ENCODE data around the gene BRINP3.

Gene BRINP3

DNA sequence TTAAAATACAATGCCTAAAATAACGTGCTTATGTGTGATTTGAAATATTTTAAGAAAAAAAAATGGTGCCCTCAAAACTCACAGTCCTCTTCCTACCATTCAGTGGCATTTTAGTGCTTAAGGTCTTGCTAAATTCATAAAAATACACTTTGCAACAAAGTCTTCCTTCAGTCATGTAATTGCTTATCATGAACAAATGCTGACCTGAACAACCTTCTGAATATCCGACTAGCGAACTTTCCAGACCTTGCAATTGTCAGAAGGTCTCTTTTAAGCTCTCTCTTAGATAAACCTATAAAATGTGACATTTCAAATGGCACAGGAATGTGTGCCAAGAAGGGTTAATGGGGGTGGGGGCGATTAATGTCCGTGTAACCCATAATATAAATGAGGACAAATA, 858 bp downstream of the BRINP3 start:
- peaks cover 15% of the 10 kb centered on the region for H3K27me3 ChIP-seq (ENCODE audit: low read depth, low read length)
- H3K4me3 ChIP-seq (ENCODE audit: low read depth in 1 of 2, low read length in 2 of 2), result no peak overlapping the region
- H3K36me3 ChIP-seq (ENCODE audit: control insufficient read depth in 1 of 2, insufficient read depth in 2 of 2, low read length in 2 of 2), result no peaks in the 10 kb centered on the region
- H3K27ac ChIP-seq (ENCODE audit: low read length), result no peak overlapping the region
- H3K9me3 ChIP-seq (ENCODE audit: control insufficient read depth in 1 of 2, low read length in 2 of 2), result no peaks in the 10 kb centered on the region
- H3K4me1 ChIP-seq (ENCODE audit: control insufficient read depth in 1 of 2, insufficient read depth in 2 of 2, low read length in 2 of 2), result peaks cover 0 to 20% of the 10 kb centered on the region in 2 donors

DNA sequence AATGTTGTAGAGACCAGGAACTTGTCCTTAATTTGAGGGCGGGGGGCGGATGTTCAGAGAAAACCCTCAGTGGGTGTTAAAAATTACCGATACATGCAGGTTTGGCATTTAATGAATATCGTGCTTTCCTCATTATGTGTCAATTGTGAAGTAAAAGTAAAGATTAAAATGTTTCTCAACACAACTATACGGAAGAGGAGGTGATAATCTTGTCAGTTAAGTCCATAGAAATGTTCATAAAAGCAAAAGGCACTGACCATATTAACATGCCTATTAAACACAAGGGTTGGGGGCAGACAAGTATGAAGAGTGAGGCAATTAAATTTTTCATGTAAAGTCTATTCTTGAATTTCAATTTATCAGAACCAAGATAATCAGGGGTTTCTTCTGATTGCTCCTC, 1.3 kb downstream of the BRINP3 start:
- Histone ChIP-seq H3K4me1 (ENCODE audit: control insufficient read depth in 1 of 2, insufficient read depth in 2 of 2, low read length in 2 of 2) (peaks cover 0 to 20% of the 10 kb centered on the region in 2 donors), H3K36me3 (ENCODE audit: control insufficient read depth in 1 of 2, insufficient read depth in 2 of 2, low read length in 2 of 2) (no peaks in the 10 kb centered on the region), H3K9me3 (ENCODE audit: control insufficient read depth in 1 of 2, low read length in 2 of 2) (no peaks in the 10 kb centered on the region), H3K27me3 (ENCODE audit: low read depth, low read length) (peaks cover 15% of the 10 kb centered on the region), H3K27ac (ENCODE audit: low read length) (no peak overlapping the region), H3K4me3 (ENCODE audit: low read depth in 1 of 2, low read length in 2 of 2) (peak overlapping the region in 1 of 2 donors; percentile 40)

DNA sequence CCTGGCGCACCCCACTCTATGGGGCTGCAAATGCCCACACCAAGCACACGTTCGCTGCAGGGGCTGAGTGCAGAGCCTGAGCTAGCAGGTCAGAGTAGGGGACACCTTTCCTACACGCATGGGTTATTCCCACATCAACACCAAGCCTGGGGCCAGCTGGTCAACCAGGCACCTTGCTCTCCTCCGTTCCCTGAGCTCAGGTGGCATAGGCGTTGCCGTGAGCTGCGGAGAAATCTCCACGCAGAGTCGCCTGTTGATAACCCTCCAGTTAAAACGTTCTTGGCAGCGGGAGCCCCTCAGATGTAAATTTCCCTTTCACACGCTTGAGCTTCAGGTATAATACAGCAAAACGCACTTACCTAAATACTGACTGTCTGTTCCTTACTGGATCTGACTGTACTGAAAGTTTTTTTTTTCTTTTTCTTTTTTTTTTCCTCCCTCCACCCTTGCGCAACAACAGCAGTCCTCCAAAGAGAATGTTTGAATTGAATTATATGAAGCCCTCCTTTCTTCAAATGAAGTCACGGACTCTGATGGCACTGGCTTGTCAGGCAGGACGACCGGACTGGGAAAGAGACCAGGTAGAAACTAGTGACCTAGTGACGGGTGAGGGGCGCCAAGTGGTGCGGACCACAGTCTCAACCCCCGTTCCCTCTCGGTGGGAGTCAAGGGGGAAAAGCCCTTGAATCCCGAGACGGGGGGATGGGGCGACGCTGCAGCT, 2.1 kb downstream of the BRINP3 start:
- H3K9me3 ChIP-seq (ENCODE audit: control insufficient read depth in 1 of 2, low read length in 2 of 2), result no peaks in the 10 kb centered on the region
- peaks cover 15% of the 10 kb centered on the region for H3K27me3 ChIP-seq (ENCODE audit: low read depth, low read length)
- peak overlapping the region; percentile 40 to 49 for H3K4me3 ChIP-seq (ENCODE audit: low read depth in 1 of 2, low read length in 2 of 2)
- peaks cover 0 to 20% of the 10 kb centered on the region in 2 donors for H3K4me1 ChIP-seq (ENCODE audit: control insufficient read depth in 1 of 2, insufficient read depth in 2 of 2, low read length in 2 of 2)
- no peak overlapping the region for H3K27ac ChIP-seq (ENCODE audit: low read length)
- H3K36me3 ChIP-seq (ENCODE audit: control insufficient read depth in 1 of 2, insufficient read depth in 2 of 2, low read length in 2 of 2), result no peaks in the 10 kb centered on the region

DNA sequence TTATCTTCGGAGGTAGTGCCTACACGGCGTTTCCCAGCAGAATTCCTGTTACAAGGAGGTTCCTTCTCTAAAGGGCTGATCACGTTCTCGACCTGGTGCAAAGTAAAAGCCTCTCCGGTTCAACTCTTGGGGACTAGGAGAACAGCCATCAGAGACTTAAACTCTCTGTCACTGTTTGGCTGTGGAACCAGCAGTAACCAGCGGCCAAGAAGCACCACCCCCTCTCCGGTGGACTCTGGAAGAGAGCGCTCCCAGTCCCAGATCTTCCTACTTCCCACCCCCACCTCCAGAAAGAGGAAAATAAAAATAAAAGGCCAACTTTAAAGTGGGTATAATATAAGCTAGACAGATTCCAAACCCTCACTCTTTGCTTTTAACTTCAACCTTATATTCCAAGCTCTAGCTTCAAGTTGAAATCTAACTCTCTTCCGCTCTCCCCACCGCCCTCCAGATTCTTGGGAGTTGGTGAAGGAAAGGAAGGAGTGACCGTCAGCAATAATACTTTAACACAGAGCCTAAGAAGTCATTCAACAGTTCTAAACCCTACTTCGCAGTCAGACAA, 2.9 kb downstream of the BRINP3 start:
- Histone ChIP-seq H3K27ac (ENCODE audit: low read length) (no peak overlapping the region), H3K27me3 (ENCODE audit: low read depth, low read length) (peaks cover 15% of the 10 kb centered on the region), H3K9me3 (ENCODE audit: control insufficient read depth in 1 of 2, low read length in 2 of 2) (no peaks in the 10 kb centered on the region), H3K4me3 (ENCODE audit: low read depth in 1 of 2, low read length in 2 of 2) (peak overlapping the region; percentile 26 to 40), H3K36me3 (ENCODE audit: control insufficient read depth in 1 of 2, insufficient read depth in 2 of 2, low read length in 2 of 2) (no peaks in the 10 kb centered on the region), H3K4me1 (ENCODE audit: control insufficient read depth in 1 of 2, insufficient read depth in 2 of 2, low read length in 2 of 2) (peaks cover 0 to 20% of the 10 kb centered on the region in 2 donors)

DNA sequence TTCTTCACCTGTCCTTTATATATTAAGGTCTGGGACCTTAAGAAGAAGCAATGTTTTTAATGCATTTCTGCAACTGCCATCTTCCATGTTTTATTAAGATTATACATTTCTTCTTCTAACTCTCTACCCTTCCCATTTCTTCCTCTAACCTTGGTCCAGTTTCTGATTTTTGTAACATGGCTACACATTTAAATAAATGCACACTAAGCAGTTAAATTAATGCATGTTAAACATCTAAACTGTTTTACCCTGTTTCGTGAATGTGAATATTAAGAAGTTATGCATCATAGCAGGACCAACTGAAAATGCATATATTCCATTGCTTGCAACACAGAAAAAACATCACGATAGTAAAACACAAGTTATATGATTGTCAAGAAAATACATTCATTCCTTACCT, 3.7 kb downstream of the BRINP3 start:
- no peaks in the 10 kb centered on the region for H3K9me3 ChIP-seq (ENCODE audit: control insufficient read depth in 1 of 2, low read length in 2 of 2)
- peak overlapping the region in 1 of 2 donors; percentile 4 for H3K4me3 ChIP-seq (ENCODE audit: low read depth in 1 of 2, low read length in 2 of 2)
- H3K27ac ChIP-seq (ENCODE audit: low read length), result no peak overlapping the region
- no peaks in the 10 kb centered on the region for H3K36me3 ChIP-seq (ENCODE audit: control insufficient read depth in 1 of 2, insufficient read depth in 2 of 2, low read length in 2 of 2)
- H3K4me1 ChIP-seq (ENCODE audit: control insufficient read depth in 1 of 2, insufficient read depth in 2 of 2, low read length in 2 of 2), result peaks cover 0 to 20% of the 10 kb centered on the region in 2 donors
- peaks cover 15% of the 10 kb centered on the region for H3K27me3 ChIP-seq (ENCODE audit: low read depth, low read length)

DNA sequence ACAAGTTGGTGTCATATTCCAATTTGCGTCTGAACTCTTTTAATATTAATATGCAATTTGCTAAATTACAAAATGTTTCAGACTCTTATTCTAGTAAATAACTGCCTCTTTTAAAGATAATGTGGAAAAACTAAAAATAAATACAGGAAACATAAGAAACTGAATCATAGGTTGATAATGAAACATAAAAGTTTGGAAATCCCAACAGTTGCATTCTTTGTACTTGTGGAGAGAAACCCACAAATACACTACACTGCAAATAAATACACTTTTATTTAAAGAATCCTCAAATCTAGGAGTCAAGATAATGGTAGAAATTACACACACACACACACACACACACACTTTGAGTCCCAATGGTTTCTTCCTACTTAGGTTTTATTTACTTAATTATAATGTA, 5.2 kb downstream of the BRINP3 start:
- H3K27me3 ChIP-seq (ENCODE audit: low read depth, low read length), result peaks cover 15% of the 10 kb centered on the region
- peaks cover 0 to 14% of the 10 kb centered on the region in 2 donors for H3K4me1 ChIP-seq (ENCODE audit: control insufficient read depth in 1 of 2, insufficient read depth in 2 of 2, low read length in 2 of 2)
- no peak overlapping the region for H3K4me3 ChIP-seq (ENCODE audit: low read depth in 1 of 2, low read length in 2 of 2)
- H3K36me3 ChIP-seq (ENCODE audit: control insufficient read depth in 1 of 2, insufficient read depth in 2 of 2, low read length in 2 of 2), result no peaks in the 10 kb centered on the region
- H3K9me3 ChIP-seq (ENCODE audit: control insufficient read depth in 1 of 2, low read length in 2 of 2), result no peaks in the 10 kb centered on the region
- H3K27ac ChIP-seq (ENCODE audit: low read length), result no peak overlapping the region

DNA sequence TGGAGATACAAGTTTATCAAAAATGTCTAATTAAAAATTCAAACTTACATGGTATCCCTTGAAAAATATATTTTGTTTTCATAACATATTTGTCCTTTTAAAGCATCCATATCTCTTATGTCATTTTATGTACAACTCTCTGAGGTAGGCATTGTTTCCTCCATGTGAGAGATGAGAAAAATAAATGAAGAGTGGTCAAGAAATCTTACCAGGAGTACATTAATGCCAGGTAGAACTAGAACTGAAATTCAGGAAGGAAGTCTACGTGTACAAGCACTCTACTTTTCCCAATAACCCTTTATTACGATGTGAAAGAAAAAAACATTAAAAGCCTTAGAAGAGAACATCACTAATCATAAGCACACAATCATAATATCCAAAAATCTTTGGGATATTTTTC, 5.6 kb downstream of the BRINP3 start:
- H3K36me3 ChIP-seq (ENCODE audit: control insufficient read depth in 1 of 2, insufficient read depth in 2 of 2, low read length in 2 of 2), result no peaks in the 10 kb centered on the region
- H3K27me3 ChIP-seq (ENCODE audit: low read depth, low read length), result peaks cover 15% of the 10 kb centered on the region
- H3K9me3 ChIP-seq (ENCODE audit: control insufficient read depth in 1 of 2, low read length in 2 of 2), result no peaks in the 10 kb centered on the region
- no peak overlapping the region for H3K27ac ChIP-seq (ENCODE audit: low read length)
- no peak overlapping the region for H3K4me3 ChIP-seq (ENCODE audit: low read depth in 1 of 2, low read length in 2 of 2)
- peaks cover 0 to 14% of the 10 kb centered on the region in 2 donors for H3K4me1 ChIP-seq (ENCODE audit: control insufficient read depth in 1 of 2, insufficient read depth in 2 of 2, low read length in 2 of 2)

DNA sequence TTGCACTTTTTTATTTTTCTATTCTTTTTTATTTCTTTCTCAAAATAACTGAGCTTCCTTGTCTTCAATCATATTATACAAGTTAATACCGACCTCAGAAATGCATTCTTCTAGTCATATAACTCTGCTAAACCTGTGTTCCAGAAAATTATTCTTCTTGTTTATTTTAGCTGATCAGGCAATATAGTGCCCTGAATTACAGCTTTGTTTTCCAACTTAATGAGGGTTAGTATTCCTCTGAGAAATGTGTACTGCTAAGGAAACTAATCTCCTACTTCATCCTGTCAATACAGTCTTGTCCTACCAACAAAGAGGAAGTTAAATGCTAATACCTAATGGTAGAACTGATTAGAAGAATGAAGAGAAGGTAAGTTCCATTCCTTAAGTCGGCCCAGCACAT, 13.0 kb downstream of the BRINP3 start:
- no peaks in the 10 kb centered on the region for H3K9me3 ChIP-seq (ENCODE audit: control insufficient read depth in 1 of 2, low read length in 2 of 2)
- no peak overlapping the region for H3K4me3 ChIP-seq (ENCODE audit: low read depth in 1 of 2, low read length in 2 of 2)
- no peaks in the 10 kb centered on the region for H3K27me3 ChIP-seq (ENCODE audit: low read depth, low read length)
- H3K36me3 ChIP-seq (ENCODE audit: control insufficient read depth in 1 of 2, insufficient read depth in 2 of 2, low read length in 2 of 2), result no peaks in the 10 kb centered on the region
- no peak overlapping the region for H3K27ac ChIP-seq (ENCODE audit: low read length)
- no peaks in the 10 kb centered on the region for H3K4me1 ChIP-seq (ENCODE audit: control insufficient read depth in 1 of 2, insufficient read depth in 2 of 2, low read length in 2 of 2)

DNA sequence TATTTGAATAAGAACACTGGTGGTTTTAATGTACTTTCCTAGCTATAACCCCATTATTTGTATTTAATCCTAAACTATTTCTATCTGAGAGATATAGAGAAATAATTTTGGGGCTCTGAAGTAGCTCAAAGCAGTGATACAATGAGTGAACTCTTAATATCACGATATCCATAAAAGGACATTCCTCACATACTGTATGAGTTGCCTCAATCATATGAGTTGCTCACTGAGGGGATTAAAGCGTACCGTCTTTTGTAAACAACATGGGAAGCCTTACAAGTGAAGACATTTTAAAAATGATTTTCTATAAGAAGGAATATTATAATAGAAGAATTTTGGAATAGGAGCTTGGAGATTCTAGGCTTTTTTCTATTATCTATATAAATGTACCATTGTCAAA, 21.5 kb downstream of the BRINP3 start:
- H3K9me3 ChIP-seq (ENCODE audit: control insufficient read depth in 1 of 2, low read length in 2 of 2), result no peaks in the 10 kb centered on the region
- H3K36me3 ChIP-seq (ENCODE audit: control insufficient read depth in 1 of 2, insufficient read depth in 2 of 2, low read length in 2 of 2), result no peaks in the 10 kb centered on the region
- H3K27ac ChIP-seq (ENCODE audit: low read length), result no peak overlapping the region
- H3K27me3 ChIP-seq (ENCODE audit: low read depth, low read length), result no peaks in the 10 kb centered on the region
- no peak overlapping the region for H3K4me3 ChIP-seq (ENCODE audit: low read depth in 1 of 2, low read length in 2 of 2)
- H3K4me1 ChIP-seq (ENCODE audit: control insufficient read depth in 1 of 2, insufficient read depth in 2 of 2, low read length in 2 of 2), result no peaks in the 10 kb centered on the region

DNA sequence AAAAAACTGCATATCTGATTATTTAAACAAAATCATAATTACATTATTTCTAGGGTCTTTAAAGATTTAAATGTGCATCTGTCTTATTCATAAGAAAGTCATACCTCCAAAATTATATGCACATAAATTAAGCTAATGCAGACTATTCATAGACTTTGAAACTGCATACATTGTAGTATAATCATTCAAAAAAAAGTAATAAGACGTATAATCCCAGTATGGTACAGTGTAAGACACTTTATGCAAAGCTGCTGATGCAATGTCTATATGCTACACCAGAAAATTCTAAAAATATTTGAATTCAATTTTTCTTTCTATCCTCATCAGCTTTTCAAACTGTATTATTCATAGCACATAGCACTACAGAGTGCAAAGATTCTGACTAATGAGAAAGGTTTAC, 22.0 kb downstream of the BRINP3 start:
- no peaks in the 10 kb centered on the region for H3K36me3 ChIP-seq (ENCODE audit: control insufficient read depth in 1 of 2, insufficient read depth in 2 of 2, low read length in 2 of 2)
- H3K4me1 ChIP-seq (ENCODE audit: control insufficient read depth in 1 of 2, insufficient read depth in 2 of 2, low read length in 2 of 2), result no peaks in the 10 kb centered on the region
- H3K27me3 ChIP-seq (ENCODE audit: low read depth, low read length), result no peaks in the 10 kb centered on the region
- no peaks in the 10 kb centered on the region for H3K9me3 ChIP-seq (ENCODE audit: control insufficient read depth in 1 of 2, low read length in 2 of 2)
- no peak overlapping the region for H3K27ac ChIP-seq (ENCODE audit: low read length)
- H3K4me3 ChIP-seq (ENCODE audit: low read depth in 1 of 2, low read length in 2 of 2), result no peak overlapping the region

DNA sequence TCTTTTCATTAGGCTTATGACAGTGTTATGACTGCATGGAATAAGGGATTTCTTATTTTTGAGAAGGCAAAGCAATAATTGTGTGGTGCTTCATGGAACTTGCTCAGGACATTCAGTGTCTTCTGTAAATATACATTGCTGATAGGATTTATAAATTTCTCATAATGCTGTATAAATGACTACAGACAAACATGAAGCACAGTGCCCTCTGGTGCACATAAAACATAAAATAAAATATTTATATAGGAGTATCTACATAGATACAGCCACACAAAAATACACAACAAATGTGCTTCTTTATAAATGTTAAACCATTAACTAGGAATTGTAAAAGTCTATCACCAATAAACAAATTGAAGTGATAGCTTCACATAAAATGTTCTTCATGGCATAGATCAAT, 24.1 kb downstream of the BRINP3 start:
- Histone ChIP-seq H3K4me3 (ENCODE audit: low read depth in 1 of 2, low read length in 2 of 2) (no peak overlapping the region), H3K27ac (ENCODE audit: low read length) (no peak overlapping the region), H3K4me1 (ENCODE audit: control insufficient read depth in 1 of 2, insufficient read depth in 2 of 2, low read length in 2 of 2) (no peaks in the 10 kb centered on the region), H3K9me3 (ENCODE audit: control insufficient read depth in 1 of 2, low read length in 2 of 2) (no peaks in the 10 kb centered on the region), H3K27me3 (ENCODE audit: low read depth, low read length) (no peaks in the 10 kb centered on the region), H3K36me3 (ENCODE audit: control insufficient read depth in 1 of 2, insufficient read depth in 2 of 2, low read length in 2 of 2) (no peaks in the 10 kb centered on the region)

Measured in muscle layer of duodenum (tissue), 2 donors.